SJCRH30 (cell line): Measurements from ENCODE around the gene SLC6A18. TPM values are rescaled to one million over a fixed set of nuclear protein-coding genes. Genes with fewer than 3 reads are reported as not detected.
"Not testable (repeated sequence)": the region's sequence is repeated elsewhere in the genome, so short reads cannot be mapped to it uniquely, and the experiment has no call there.

Experiments
- DNase-seq, 2 experiments: peaks; one replicate each; pipeline ENCODE4 v3.0.0-alpha.2; 2015 to 2020
- H3K27ac ChIP-seq: fragments of 250-450 bp; sonication (Bioruptor Pico); 2 replicates; pipeline ENCODE4 v1.5.1; 2020; ENCODE audit warnings: mild to moderate bottlenecking, moderate library complexity
- H3K27me3 ChIP-seq: fragments of 250-450 bp; sonication (Bioruptor Pico); 2 replicates; pipeline ENCODE4 v1.5.1; 2020; ENCODE audit warnings: mild to moderate bottlenecking, moderate library complexity
- H3K36me3 ChIP-seq: fragments of 250-450 bp; sonication (Bioruptor Pico); 2 replicates; pipeline ENCODE4 v1.5.1; 2020; ENCODE audit warnings: mild to moderate bottlenecking, moderate library complexity
- H3K4me1 ChIP-seq: fragments of 250-450 bp; sonication (Bioruptor Pico); 2 replicates; pipeline ENCODE4 v1.5.1; 2020; ENCODE audit warnings: mild to moderate bottlenecking, moderate library complexity
- H3K4me3 ChIP-seq: fragments of 250-450 bp; sonication (Bioruptor Pico); 2 replicates; pipeline ENCODE4 v1.5.1; 2020; ENCODE audit warnings: mild to moderate bottlenecking, moderate library complexity
- H3K9me3 ChIP-seq: fragments of 250-450 bp; sonication (Bioruptor Pico); replicated peaks from 2 replicates; pipeline ENCODE4 v1.5.1; 2020; ENCODE audit warnings: mild to moderate bottlenecking, moderate library complexity
- total RNA-seq: library from RNA; depleted of rRNA; stranded (reverse); fragments of >200 nt; shearing (Covaris generic); gene quantifications from 2 replicates; pipeline ENCODE4 v1.2.3, GENCODE V29; 2014

The SLC6A18 gene
- total RNA-seq, 1 experiment from 2014 or later: not detected

GRCh38 chr5:1281038-1281882, 56.1 kb downstream of the SLC6A18 start:
- Histone ChIP-seq H3K4me1 (no peaks in the 10 kb centered on the region), H3K36me3 (no peaks in the 10 kb centered on the region), H3K27ac (no peak overlapping the region), H3K27me3 (no peaks in the 10 kb centered on the region), H3K4me3 (no peak overlapping the region), H3K9me3 (no peaks in the 10 kb centered on the region)
- DNase-seq: no peak

GRCh38 chr5:1282131-1282992, 57.2 kb downstream of the SLC6A18 start:
- Histone ChIP-seq H3K9me3 (no peaks in the 10 kb centered on the region), H3K36me3 (no peaks in the 10 kb centered on the region), H3K27ac (no peak overlapping the region), H3K27me3 (no peaks in the 10 kb centered on the region), H3K4me1 (no peaks in the 10 kb centered on the region), H3K4me3 (no peak overlapping the region)
- no peak for DNase-seq

- H3K27ac ChIP-seq, H3K27me3 ChIP-seq, H3K4me1 ChIP-seq, DNase-seq, H3K36me3 ChIP-seq, H3K9me3 ChIP-seq, H3K4me3 ChIP-seq: not testable (repeated sequence)
Measured at GRCh38 chr5:1282993-1283728, 58.0 kb downstream of the SLC6A18 start.

- not testable (repeated sequence) for H3K36me3 ChIP-seq, H3K9me3 ChIP-seq, H3K27ac ChIP-seq, DNase-seq, H3K4me3 ChIP-seq, H3K4me1 ChIP-seq, H3K27me3 ChIP-seq
Measured at GRCh38 chr5:1283729-1284041, 58.5 kb downstream of the SLC6A18 start.

- H3K36me3 ChIP-seq, H3K27ac ChIP-seq, H3K9me3 ChIP-seq, H3K4me1 ChIP-seq, H3K4me3 ChIP-seq, DNase-seq, H3K27me3 ChIP-seq: not testable (repeated sequence)
Measured at GRCh38 chr5:1284336-1284970, 59.3 kb downstream of the SLC6A18 start.

GRCh38 chr5:1285141-1285540, 60.0 kb downstream of the SLC6A18 start:
- Histone ChIP-seq H3K9me3 (no peaks in the 10 kb centered on the region), H3K27me3 (no peaks in the 10 kb centered on the region), H3K4me1 (no peaks in the 10 kb centered on the region), H3K36me3 (no peaks in the 10 kb centered on the region), H3K27ac (no peak overlapping the region), H3K4me3 (no peak overlapping the region)
- no peak for DNase-seq

- no peaks in the 10 kb centered on the region for H3K36me3 ChIP-seq
- no peak overlapping the region for H3K4me3 ChIP-seq
- H3K9me3 ChIP-seq: no peaks in the 10 kb centered on the region
- no peak overlapping the region for H3K27ac ChIP-seq
- no peak for DNase-seq
- no peaks in the 10 kb centered on the region for H3K4me1 ChIP-seq
- H3K27me3 ChIP-seq: no peaks in the 10 kb centered on the region
Measured at GRCh38 chr5:1285883-1286291, 60.7 kb downstream of the SLC6A18 start.

GRCh38 chr5:1288439-1289335, 63.5 kb downstream of the SLC6A18 start:
- Histone ChIP-seq H3K27ac (no peak overlapping the region), H3K4me1 (no peaks in the 10 kb centered on the region), H3K9me3 (no peaks in the 10 kb centered on the region), H3K4me3 (no peak overlapping the region), H3K27me3 (no peaks in the 10 kb centered on the region), H3K36me3 (no peaks in the 10 kb centered on the region)
- no peak for DNase-seq

- not testable (repeated sequence) for H3K27ac ChIP-seq, H3K36me3 ChIP-seq, H3K27me3 ChIP-seq, H3K4me1 ChIP-seq, DNase-seq, H3K9me3 ChIP-seq, H3K4me3 ChIP-seq
Measured at GRCh38 chr5:1289559-1289958, 64.4 kb downstream of the SLC6A18 start.

- not testable (repeated sequence) for H3K4me3 ChIP-seq, H3K27ac ChIP-seq, H3K36me3 ChIP-seq, H3K4me1 ChIP-seq, H3K9me3 ChIP-seq, H3K27me3 ChIP-seq, DNase-seq
Measured at GRCh38 chr5:1290956-1291355, 65.8 kb downstream of the SLC6A18 start.

GRCh38 chr5:1291611-1292080, 66.5 kb downstream of the SLC6A18 start:
- H3K36me3 ChIP-seq: no peaks in the 10 kb centered on the region
- no peaks in the 10 kb centered on the region for H3K4me1 ChIP-seq
- H3K27me3 ChIP-seq: no peaks in the 10 kb centered on the region
- DNase-seq: no peak
- H3K9me3 ChIP-seq: no peaks in the 10 kb centered on the region
- no peak overlapping the region for H3K4me3 ChIP-seq
- H3K27ac ChIP-seq: no peak overlapping the region

GRCh38 chr5:1292139-1292538, 67.0 kb downstream of the SLC6A18 start:
- no peaks in the 10 kb centered on the region for H3K27me3 ChIP-seq
- no peaks in the 10 kb centered on the region for H3K36me3 ChIP-seq

GRCh38 chr5:1292846-1293415, 67.8 kb downstream of the SLC6A18 start:
- Histone ChIP-seq H3K36me3 (no peaks in the 10 kb centered on the region), H3K27me3 (no peaks in the 10 kb centered on the region), H3K9me3 (no peaks in the 10 kb centered on the region), H3K4me3 (no peak overlapping the region), H3K4me1 (no peaks in the 10 kb centered on the region), H3K27ac (no peak overlapping the region)
- no peak for DNase-seq

More at GRCh38 chr5:1292139-1292538, 67.0 kb downstream of the SLC6A18 start:
- no peak overlapping the region for H3K27ac ChIP-seq
- no peak for DNase-seq
- H3K4me1 ChIP-seq: no peaks in the 10 kb centered on the region
- H3K4me3 ChIP-seq: no peak overlapping the region
- H3K9me3 ChIP-seq: no peaks in the 10 kb centered on the region
